ENCODE measurements around the gene TEX14. TPM values are rescaled to one million over a fixed set of nuclear protein-coding genes. Genes with fewer than 3 reads are reported as not detected.

The TEX14 gene, protein sequence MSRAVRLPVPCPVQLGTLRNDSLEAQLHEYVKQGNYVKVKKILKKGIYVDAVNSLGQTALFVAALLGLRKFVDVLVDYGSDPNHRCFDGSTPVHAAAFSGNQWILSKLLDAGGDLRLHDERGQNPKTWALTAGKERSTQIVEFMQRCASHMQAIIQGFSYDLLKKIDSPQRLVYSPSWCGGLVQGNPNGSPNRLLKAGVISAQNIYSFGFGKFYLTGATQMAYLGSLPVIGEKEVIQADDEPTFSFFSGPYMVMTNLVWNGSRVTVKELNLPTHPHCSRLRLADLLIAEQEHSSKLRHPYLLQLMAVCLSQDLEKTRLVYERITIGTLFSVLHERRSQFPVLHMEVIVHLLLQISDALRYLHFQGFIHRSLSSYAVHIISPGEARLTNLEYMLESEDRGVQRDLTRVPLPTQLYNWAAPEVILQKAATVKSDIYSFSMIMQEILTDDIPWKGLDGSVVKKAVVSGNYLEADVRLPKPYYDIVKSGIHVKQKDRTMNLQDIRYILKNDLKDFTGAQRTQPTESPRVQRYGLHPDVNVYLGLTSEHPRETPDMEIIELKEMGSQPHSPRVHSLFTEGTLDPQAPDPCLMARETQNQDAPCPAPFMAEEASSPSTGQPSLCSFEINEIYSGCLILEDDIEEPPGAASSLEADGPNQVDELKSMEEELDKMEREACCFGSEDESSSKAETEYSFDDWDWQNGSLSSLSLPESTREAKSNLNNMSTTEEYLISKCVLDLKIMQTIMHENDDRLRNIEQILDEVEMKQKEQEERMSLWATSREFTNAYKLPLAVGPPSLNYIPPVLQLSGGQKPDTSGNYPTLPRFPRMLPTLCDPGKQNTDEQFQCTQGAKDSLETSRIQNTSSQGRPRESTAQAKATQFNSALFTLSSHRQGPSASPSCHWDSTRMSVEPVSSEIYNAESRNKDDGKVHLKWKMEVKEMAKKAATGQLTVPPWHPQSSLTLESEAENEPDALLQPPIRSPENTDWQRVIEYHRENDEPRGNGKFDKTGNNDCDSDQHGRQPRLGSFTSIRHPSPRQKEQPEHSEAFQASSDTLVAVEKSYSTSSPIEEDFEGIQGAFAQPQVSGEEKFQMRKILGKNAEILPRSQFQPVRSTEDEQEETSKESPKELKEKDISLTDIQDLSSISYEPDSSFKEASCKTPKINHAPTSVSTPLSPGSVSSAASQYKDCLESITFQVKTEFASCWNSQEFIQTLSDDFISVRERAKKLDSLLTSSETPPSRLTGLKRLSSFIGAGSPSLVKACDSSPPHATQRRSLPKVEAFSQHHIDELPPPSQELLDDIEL (N-terminal part only)
- not detected for total RNA-seq

DNA sequence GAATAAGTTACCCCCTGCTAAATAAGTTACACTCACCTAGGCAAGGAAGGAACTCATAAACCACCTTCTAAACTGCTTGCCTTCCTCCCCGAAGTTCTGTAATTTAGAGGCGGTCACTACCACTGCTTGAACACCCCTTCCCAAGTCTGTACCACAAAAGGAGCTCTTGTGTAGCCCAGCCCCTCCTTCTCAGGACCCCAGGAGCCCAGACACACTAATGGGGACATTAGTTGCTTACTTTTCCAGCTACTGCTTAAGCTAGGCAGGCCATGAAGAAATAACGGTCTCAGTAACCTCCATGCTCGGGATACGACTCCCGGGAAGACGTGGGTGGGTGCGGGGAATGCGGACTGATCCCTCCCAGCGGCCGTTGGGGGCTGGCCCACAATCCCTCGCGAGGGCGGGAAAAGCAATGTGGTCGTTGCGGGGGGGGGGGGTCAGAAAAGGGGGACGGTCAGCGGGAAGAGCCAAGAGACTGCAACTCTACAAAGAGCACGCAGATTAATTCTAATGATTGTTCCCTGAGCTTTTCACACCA lies at the start of gene TEX14:
Gene TEX14, minus strand, starts transcription at position 345 of the 538 bp plus-strand sequence. CDS start 40,044 bp downstream, outside the sequence.
- no peaks in the 10 kb centered on the region for H3K27me3 ChIP-seq
- peaks cover 0 to 12% of the 10 kb centered on the region in 2 donors for H3K4me1 ChIP-seq
- no peak for DNase-seq (ENCODE audit: low spot score)
- TF ChIP-seq, protein P1, sequence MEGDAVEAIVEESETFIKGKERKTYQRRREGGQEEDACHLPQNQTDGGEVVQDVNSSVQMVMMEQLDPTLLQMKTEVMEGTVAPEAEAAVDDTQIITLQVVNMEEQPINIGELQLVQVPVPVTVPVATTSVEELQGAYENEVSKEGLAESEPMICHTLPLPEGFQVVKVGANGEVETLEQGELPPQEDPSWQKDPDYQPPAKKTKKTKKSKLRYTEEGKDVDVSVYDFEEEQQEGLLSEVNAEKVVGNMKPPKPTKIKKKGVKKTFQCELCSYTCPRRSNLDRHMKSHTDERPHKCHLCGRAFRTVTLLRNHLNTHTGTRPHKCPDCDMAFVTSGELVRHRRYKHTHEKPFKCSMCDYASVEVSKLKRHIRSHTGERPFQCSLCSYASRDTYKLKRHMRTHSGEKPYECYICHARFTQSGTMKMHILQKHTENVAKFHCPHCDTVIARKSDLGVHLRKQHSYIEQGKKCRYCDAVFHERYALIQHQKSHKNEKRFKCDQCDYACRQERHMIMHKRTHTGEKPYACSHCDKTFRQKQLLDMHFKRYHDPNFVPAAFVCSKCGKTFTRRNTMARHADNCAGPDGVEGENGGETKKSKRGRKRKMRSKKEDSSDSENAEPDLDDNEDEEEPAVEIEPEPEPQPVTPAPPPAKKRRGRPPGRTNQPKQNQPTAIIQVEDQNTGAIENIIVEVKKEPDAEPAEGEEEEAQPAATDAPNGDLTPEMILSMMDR (IDR thresholded peaks at IDR 0.05): no peak
- peak within 1 kb of the TSS; percentile 58 to 72 for H3K4me3 ChIP-seq
- no peaks in the 10 kb centered on the region for H3K36me3 ChIP-seq
- no peaks in the 10 kb centered on the region for H3K9me3 ChIP-seq
- peak within 1 kb of the TSS; percentile 77 to 80 for H3K27ac ChIP-seq

DNA sequence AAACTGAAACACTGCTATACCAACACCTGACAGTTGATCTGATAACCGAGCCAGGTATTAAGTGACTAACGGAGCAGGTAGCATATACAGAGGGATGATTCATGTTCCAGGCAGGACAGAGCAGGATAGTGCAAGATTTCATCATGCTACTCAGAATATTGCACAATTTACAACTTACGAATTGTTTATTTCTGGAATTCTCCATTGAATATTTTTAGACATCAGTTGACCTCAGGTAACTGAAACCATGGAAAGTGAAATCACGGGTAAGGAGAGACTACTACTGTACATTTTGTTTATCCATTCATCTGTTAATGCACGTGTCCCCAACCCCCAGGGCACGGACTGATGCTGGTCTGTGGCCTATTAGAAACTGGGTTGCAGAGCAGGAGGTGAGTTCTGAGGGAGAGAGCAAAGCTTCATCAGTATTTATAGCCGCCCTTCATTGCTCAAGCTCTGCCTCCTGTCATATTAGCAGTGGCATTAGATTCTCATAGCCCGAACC lies 49.3 kb upstream of the TEX14 start:
- TF ChIP-seq, protein P1 (IDR thresholded peaks at IDR 0.05): no peak
- H3K27me3 ChIP-seq: no peaks in the 10 kb centered on the region
- DNase-seq (ENCODE audit: low spot score): no peak
- no peak overlapping the region for H3K4me3 ChIP-seq
- no peaks in the 10 kb centered on the region for H3K36me3 ChIP-seq
- H3K27ac ChIP-seq: no peak overlapping the region
- H3K9me3 ChIP-seq: no peaks in the 10 kb centered on the region
- no peaks in the 10 kb centered on the region for H3K4me1 ChIP-seq

DNA sequence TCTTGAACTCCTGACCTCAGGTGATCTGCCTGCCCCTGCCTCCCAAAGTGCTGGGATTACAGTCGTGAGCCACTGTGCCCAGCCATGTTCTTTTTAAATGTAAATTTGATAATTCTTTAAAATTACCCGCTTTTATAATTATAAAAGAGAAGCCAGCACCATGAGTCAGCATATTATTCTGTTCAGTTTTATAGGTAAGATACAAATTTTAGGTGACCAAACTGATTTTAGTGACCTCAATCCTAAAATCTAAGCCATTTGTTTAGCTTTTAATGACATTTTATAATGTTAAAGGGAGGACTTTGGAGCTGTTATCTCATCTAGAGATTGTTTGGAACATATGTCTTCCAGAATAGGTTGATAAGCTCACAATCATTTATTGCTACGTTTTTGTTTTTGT lies 43.0 kb upstream of the TEX14 start:
- no peaks in the 10 kb centered on the region for H3K4me1 ChIP-seq
- TF ChIP-seq, protein P1 (IDR thresholded peaks at IDR 0.05): no peak
- H3K36me3 ChIP-seq: no peaks in the 10 kb centered on the region
- H3K4me3 ChIP-seq: no peak overlapping the region
- no peak for DNase-seq (ENCODE audit: low spot score)
- no peaks in the 10 kb centered on the region for H3K27me3 ChIP-seq
- no peak overlapping the region for H3K27ac ChIP-seq
- no peaks in the 10 kb centered on the region for H3K9me3 ChIP-seq

DNA sequence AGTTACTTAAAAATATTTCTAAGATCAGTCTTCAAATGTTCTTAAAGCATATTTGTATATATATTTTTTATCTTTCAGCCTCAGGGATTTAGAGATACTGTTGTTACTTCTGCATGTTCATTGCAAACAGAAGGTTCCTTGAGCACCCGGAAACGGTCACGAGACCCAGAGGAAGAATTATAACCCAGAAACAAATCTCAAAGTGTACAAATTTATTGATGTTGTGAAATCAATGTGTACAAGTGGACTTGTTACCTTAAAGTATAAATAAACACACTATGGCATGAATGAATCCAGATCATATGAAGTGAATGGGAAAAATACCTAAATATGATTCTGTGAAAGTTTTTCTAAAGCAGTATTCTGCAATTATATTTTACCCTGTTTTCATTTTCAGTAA lies 42.2 kb upstream of the TEX14 start:
- H3K4me3 ChIP-seq: no peak overlapping the region
- TF ChIP-seq, protein P1 (IDR thresholded peaks at IDR 0.05): no peak
- H3K27ac ChIP-seq: no peak overlapping the region
- no peaks in the 10 kb centered on the region for H3K4me1 ChIP-seq
- no peak for DNase-seq (ENCODE audit: low spot score)
- H3K27me3 ChIP-seq: no peaks in the 10 kb centered on the region
- H3K9me3 ChIP-seq: no peaks in the 10 kb centered on the region
- H3K36me3 ChIP-seq: no peaks in the 10 kb centered on the region

DNA sequence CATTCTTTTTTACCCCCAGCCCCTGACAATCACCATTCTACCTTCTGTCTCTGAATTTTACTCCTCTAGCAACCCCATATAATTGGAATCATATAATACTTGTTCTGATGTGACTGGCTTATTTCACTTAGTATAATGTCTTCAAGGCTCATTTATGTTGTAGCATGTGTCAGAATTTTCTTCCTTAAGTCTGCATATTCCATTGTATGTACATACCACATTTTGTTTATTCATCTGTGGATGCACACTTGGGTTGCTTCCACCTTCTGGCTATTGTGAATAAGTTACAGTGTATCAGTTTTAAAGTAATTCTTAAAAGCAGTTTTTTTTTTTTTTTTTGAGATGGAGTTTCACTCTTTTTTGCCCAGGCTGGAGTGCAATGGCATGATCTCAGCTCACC lies 39.1 kb upstream of the TEX14 start:
- H3K27me3 ChIP-seq: no peaks in the 10 kb centered on the region
- no peak overlapping the region for H3K27ac ChIP-seq
- DNase-seq (ENCODE audit: low spot score): no peak
- no peaks in the 10 kb centered on the region for H3K4me1 ChIP-seq
- no peak overlapping the region for H3K4me3 ChIP-seq
- TF ChIP-seq, protein P1 (IDR thresholded peaks at IDR 0.05): no peak
- H3K36me3 ChIP-seq: no peaks in the 10 kb centered on the region
- H3K9me3 ChIP-seq: no peaks in the 10 kb centered on the region

All from right atrium auricular region (tissue), 2 donors.